ENCODE measurements around the gene PSORS1C2. TPM values are rescaled to one million over a fixed set of nuclear protein-coding genes. Genes with fewer than 3 reads are reported as not detected.

Gene PSORS1C2
- total RNA-seq, 1 donor from 2014 or later, result not detected

DNA sequence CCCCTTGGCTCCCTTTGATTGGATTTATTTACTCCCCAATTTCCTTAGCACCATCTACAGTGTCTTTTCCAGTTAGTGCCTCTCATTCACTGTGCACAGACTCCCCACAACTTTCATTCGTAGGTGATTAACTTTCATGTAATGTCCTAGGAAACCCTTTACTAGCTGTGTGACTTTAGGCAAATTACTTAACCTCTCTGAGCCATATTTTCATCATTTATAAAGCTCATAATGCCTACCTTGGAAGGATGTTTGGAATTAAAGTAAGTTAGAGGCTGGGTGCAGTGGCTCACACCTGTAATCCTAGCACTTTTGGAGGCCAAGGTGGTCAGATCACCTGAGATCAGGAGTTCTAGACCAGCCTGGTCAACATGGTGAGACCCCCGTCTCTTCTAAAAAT is 46.6 kb downstream of the PSORS1C2 start:
- no peak for TF ChIP-seq CTCF (IDR thresholded peaks at IDR 0.05)
- ATAC-seq (ENCODE audit: low read depth), result no peak
- Mint-ChIP-seq H3K9me3 (no peaks in the 10 kb centered on the region), H3K4me1 (peaks cover 21% of the 10 kb centered on the region), H3K27ac (no peak overlapping the region), H3K27me3 (no peaks in the 10 kb centered on the region), H3K4me3 (no peak overlapping the region), H3K36me3 (ENCODE audit: low read depth) (no peaks in the 10 kb centered on the region)
- ChIA-PET POLR2A (no interaction called here), CTCF (no interaction called here)
- intact Hi-C loops (cut with micrococcal nuclease), result no loop called here
- DNase-seq, result no peak

- H3K4me3 Mint-ChIP-seq, result no peak overlapping the region
- intact Hi-C loops (cut with micrococcal nuclease), result no loop called here
- H3K27ac Mint-ChIP-seq, result no peak overlapping the region
- peaks cover 5% of the 10 kb centered on the region for H3K27me3 Mint-ChIP-seq
- no peaks in the 10 kb centered on the region for H3K9me3 Mint-ChIP-seq
- no peak for ATAC-seq (ENCODE audit: low read depth)
- ChIA-PET POLR2A (no interaction called here), CTCF (interaction anchor here (0.8 to 2.8 kb wide), 2 partner anchors 37 to 262 kb away, joined by 3 to 8 read pairs; no protein-coding TSS in a partner anchor)
- no peak for DNase-seq
- no peak for TF ChIP-seq CTCF (IDR thresholded peaks at IDR 0.05)
- H3K36me3 Mint-ChIP-seq (ENCODE audit: low read depth), result no peaks in the 10 kb centered on the region
- H3K4me1 Mint-ChIP-seq, result peaks cover 21% of the 10 kb centered on the region
These were observed 47.2 kb downstream of the PSORS1C2 start for GRCh38 chr6:31091680-31092079.

DNA sequence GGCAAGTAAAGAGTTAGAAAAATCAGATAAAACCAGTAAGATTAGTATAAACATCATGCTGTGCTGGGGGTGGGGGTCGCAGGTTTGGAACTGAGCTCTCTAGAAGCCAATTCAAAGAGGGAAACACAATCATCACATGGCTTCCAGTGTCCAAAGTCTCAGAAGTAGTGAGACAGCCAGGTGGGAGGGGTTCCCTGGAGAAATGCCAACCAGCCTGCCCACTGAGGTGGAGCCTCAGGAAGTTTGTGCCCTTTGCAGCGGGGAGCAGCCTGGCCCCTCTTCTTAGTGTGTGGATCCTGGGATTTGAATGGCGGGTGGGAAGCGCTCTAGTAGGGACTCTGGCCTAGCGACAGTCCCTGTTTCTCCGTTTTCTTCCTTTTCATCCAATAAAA is 47.9 kb downstream of the PSORS1C2 start:
- DNase-seq (no peak), ATAC-seq (ENCODE audit: low read depth) (no peak)
- Mint-ChIP-seq H3K27ac (no peak overlapping the region), H3K27me3 (peaks cover 7% of the 10 kb centered on the region), H3K4me3 (no peak overlapping the region), H3K9me3 (no peaks in the 10 kb centered on the region), H3K36me3 (ENCODE audit: low read depth) (no peaks in the 10 kb centered on the region), H3K4me1 (peaks cover 20% of the 10 kb centered on the region)
- ChIA-PET CTCF (interaction anchor here (1.3 to 2.8 kb wide), 2 partner anchors 11 to 262 kb away, joined by 3 to 8 read pairs; no protein-coding TSS in a partner anchor), POLR2A (no interaction called here)
- no peak for TF ChIP-seq CTCF (IDR thresholded peaks at IDR 0.05)
- intact Hi-C loops (cut with micrococcal nuclease), result no loop called here

GRCh38 chr6:31090275-31090972 is 48.4 kb downstream of the PSORS1C2 start:
- Mint-ChIP-seq H3K9me3 (no peaks in the 10 kb centered on the region), H3K4me1 (peaks cover 20% of the 10 kb centered on the region), H3K27ac (no peak overlapping the region), H3K36me3 (ENCODE audit: low read depth) (no peaks in the 10 kb centered on the region), H3K4me3 (no peak overlapping the region), H3K27me3 (peaks cover 12% of the 10 kb centered on the region)
- intact Hi-C loops (cut with micrococcal nuclease), result no loop called here
- POLR2A ChIA-PET, result no interaction called here
- CTCF ChIA-PET, result interaction anchor here (1.3 to 2.8 kb wide), 2 partner anchors 11 to 261 kb away, joined by 3 to 8 read pairs; no protein-coding TSS in a partner anchor
- ATAC-seq (ENCODE audit: low read depth), result no peak
- no peak for DNase-seq
- no peak for TF ChIP-seq CTCF (IDR thresholded peaks at IDR 0.05)

Other genes starting within 250 kb of the PSORS1C2 start
- gene GTF2H4, start 230.9 kb downstream of the PSORS1C2 start, total RNA-seq, result 37.8 and 42.3 TPM in 2 replicates
- gene VARS2, start 224.8 kb downstream of the PSORS1C2 start, total RNA-seq, result 39.4 and 47.8 TPM in 2 replicates
- not detected in 2 replicates for gene SFTA2, start 206.9 kb downstream of the PSORS1C2 start, total RNA-seq
- gene MUCL3, start 198.1 kb downstream of the PSORS1C2 start, total RNA-seq, result not detected in 2 replicates
- not detected in 2 replicates for gene MUC21, start 155.3 kb downstream of the PSORS1C2 start, total RNA-seq
- not detected in 2 replicates for gene MUC22, start 128.6 kb downstream of the PSORS1C2 start, total RNA-seq
- not detected in 2 replicates for gene C6orf15, start 26.5 kb downstream of the PSORS1C2 start, total RNA-seq
- 0.49 and 0.93 TPM in 2 replicates for gene PSORS1C1, start 24.3 kb downstream of the PSORS1C2 start, total RNA-seq
- gene CDSN, start 18.6 kb downstream of the PSORS1C2 start, total RNA-seq, result not detected in 2 replicates
- 32.3 and 37.6 TPM in 2 replicates for gene CCHCR1, start 18.7 kb upstream of the PSORS1C2 start, total RNA-seq
- gene TCF19, start 19.5 kb upstream of the PSORS1C2 start, total RNA-seq, result 17.3 TPM in 2 replicates
- gene POU5F1, start 31.6 kb upstream of the PSORS1C2 start, total RNA-seq, result 2.3 and 4.7 TPM in 2 replicates
- gene HLA-C, start 133.0 kb upstream of the PSORS1C2 start, total RNA-seq, result 762 and 793 TPM in 2 replicates
- gene HLA-B, start 218.1 kb upstream of the PSORS1C2 start, total RNA-seq, result 3,667 and 3,668 TPM in 2 replicates